ENCODE results near the gene ZNF532. TPM values are rescaled to one million over a fixed set of nuclear protein-coding genes. Genes with fewer than 3 reads are reported as not detected.

Gene ZNF532
- total RNA-seq, 4 donors from 2014 or later = 80.2 to 111 (median 109) TPM

DNA sequence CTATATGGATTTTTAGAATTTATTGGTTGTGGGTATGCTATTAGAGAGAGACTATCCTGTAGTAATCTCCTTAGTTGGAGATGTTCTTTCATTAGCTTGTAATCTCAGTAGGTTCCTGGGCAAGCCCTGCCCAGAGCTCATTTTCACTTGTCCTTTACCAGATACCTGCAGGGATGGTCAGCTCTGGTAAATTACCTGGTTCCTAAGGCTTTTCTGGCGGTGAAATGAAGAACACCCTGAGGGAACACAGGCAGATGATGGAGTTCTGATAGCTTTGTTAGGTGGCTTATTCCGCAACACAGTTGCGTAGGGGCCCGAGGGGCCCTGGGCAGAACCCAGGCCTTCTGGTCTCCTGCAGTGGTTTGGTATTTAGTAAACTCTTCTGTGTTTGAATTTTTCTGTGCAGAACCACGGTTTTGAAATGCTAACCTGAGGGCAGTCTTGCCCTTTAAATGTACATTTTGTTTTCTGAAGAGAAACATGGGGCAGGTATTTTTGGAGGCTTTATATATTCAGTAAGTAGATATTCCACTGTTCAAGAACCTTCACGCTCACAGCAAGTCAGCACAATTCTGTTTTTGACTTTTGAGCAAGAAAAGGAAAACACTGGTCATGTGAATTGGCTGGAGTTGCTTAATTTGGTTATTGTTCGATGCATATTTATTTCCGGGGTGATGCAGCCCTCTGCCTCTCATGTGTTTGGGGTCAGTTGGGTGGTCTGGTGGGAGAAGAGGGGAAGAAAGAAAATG is 22.4 kb downstream of the ZNF532 start:
- H3K9me3 ChIP-seq = no peaks in the 10 kb centered on the region
- whole genome bisulfite sequencing, 2 donors = 66 to 71% methylated on average over 8 of the region's 8 CpGs
- no peak overlapping the region for H3K4me3 ChIP-seq (replicated peaks in 1 of 3)
- H3K36me3 ChIP-seq = no peaks in the 10 kb centered on the region
- no peak for DNase-seq
- peaks cover 9 to 16% of the 10 kb centered on the region in 2 donors for H3K4me1 ChIP-seq
- intact Hi-C loops (cut with DNase I) = no loop called here
- TF ChIP-seq POLR2A (IDR thresholded peaks at IDR 0.05) = no peak
- TF ChIP-seq, protein P1, sequence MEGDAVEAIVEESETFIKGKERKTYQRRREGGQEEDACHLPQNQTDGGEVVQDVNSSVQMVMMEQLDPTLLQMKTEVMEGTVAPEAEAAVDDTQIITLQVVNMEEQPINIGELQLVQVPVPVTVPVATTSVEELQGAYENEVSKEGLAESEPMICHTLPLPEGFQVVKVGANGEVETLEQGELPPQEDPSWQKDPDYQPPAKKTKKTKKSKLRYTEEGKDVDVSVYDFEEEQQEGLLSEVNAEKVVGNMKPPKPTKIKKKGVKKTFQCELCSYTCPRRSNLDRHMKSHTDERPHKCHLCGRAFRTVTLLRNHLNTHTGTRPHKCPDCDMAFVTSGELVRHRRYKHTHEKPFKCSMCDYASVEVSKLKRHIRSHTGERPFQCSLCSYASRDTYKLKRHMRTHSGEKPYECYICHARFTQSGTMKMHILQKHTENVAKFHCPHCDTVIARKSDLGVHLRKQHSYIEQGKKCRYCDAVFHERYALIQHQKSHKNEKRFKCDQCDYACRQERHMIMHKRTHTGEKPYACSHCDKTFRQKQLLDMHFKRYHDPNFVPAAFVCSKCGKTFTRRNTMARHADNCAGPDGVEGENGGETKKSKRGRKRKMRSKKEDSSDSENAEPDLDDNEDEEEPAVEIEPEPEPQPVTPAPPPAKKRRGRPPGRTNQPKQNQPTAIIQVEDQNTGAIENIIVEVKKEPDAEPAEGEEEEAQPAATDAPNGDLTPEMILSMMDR (IDR thresholded peaks at IDR 0.05) = no peak
- peak overlapping the region; percentile 40 to 82 (median 51) for H3K27ac ChIP-seq
- no peaks in the 10 kb centered on the region for H3K27me3 ChIP-seq

DNA sequence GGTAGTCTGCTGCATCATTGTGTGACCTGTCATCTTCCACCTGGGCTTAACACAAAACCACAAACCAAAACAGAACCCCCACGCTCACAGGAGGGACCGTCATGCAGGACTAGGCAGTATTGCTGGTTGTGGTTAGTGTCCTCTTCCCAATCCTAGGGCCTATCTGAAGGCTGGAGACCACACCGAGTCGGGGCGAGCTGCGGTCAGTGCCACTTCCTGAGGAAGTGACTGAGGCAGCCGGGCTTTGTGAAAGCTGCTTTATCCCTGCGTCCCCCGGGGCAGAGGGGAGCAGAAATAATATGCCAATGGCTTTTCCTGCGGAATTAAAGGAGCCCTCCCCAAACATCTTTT is 22.9 kb downstream of the ZNF532 start:
- intact Hi-C loops (cut with DNase I) = no loop called here
- DNase-seq = peak in 1 of 2 donors; percentile 21
- peaks cover 15 to 22% of the 10 kb centered on the region in 2 donors for H3K4me1 ChIP-seq
- H3K27ac ChIP-seq = peak overlapping the region; percentile 19 to 82 (median 51)
- no peaks in the 10 kb centered on the region for H3K9me3 ChIP-seq
- H3K4me3 ChIP-seq (replicated peaks in 1 of 3) = no peak overlapping the region
- no peaks in the 10 kb centered on the region for H3K36me3 ChIP-seq
- no peaks in the 10 kb centered on the region for H3K27me3 ChIP-seq
- 56 to 60% methylated on average over 10 of the region's 10 CpGs for WGBS, 2 donors
- TF ChIP-seq POLR2A (IDR thresholded peaks at IDR 0.05) = no peak
- TF ChIP-seq, protein P1 (IDR thresholded peaks at IDR 0.05) = no peak

DNA sequence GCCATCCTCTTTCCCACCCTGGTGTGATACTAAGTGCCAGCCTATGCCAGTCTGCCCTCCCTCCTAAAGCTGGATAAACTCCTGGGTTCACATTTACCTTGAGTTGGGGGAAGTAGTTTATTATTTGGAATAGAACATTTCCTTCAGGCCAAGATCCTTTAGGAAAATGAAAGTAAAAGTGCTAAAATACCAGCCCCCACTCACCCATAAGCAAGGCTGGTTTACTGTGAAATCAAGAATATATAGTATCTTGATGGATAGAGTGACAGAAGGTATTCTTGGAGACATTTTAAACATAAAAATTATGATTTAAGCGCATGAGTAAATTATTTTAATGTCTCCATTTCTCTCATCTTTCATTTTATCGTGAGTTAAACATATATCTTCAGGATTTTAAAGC is 27.1 kb downstream of the ZNF532 start:
- H3K4me3 ChIP-seq (replicated peaks in 1 of 3) = peak overlapping the region in 1 of 3 donors; percentile 9
- peak overlapping the region in 2 of 3 donors; percentile 16 to 33 for H3K27ac ChIP-seq
- H3K36me3 ChIP-seq = no peaks in the 10 kb centered on the region
- intact Hi-C loops (cut with DNase I) = no loop called here
- H3K4me1 ChIP-seq = peaks cover 25 to 39% of the 10 kb centered on the region in 2 donors
- H3K27me3 ChIP-seq = no peaks in the 10 kb centered on the region
- no peaks in the 10 kb centered on the region for H3K9me3 ChIP-seq
- TF ChIP-seq, protein P1 (IDR thresholded peaks at IDR 0.05) = no peak
- TF ChIP-seq POLR2A (IDR thresholded peaks at IDR 0.05) = no peak
- no peak for DNase-seq
- 79 to 87% methylated on average over 2 of the region's 2 CpGs for WGBS, 2 donors

DNA sequence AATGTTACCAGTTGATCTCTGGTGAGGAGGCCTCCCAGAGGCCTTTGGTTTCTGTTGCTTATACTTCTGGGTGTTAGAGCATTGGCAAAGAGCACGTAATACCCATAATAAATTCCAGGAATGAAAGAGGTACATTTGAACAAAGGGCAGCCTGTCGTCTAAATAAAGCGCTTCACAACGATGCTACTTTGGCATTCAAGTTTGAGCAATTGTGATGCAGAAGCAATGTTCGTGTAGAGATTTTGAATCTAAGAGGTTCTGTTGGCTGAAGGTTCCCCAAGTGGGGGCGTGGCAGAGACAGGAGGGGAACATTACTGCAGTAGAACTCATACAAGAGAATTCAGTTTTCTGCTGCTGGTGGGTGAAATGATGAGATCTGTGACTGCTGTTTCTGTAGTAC is 27.8 kb downstream of the ZNF532 start:
- H3K4me1 ChIP-seq = peaks cover 25 to 37% of the 10 kb centered on the region in 2 donors
- intact Hi-C loops (cut with DNase I) = no loop called here
- no peak for DNase-seq
- TF ChIP-seq, protein P1 (IDR thresholded peaks at IDR 0.05) = no peak
- no peak for TF ChIP-seq POLR2A (IDR thresholded peaks at IDR 0.05)
- H3K4me3 ChIP-seq (replicated peaks in 1 of 3) = no peak overlapping the region
- 68 to 77% methylated on average over 6 of the region's 6 CpGs for WGBS, 2 donors
- no peaks in the 10 kb centered on the region for H3K27me3 ChIP-seq
- H3K36me3 ChIP-seq = no peaks in the 10 kb centered on the region
- peak overlapping the region in 1 of 3 donors; percentile 16 for H3K27ac ChIP-seq
- no peaks in the 10 kb centered on the region for H3K9me3 ChIP-seq

DNA sequence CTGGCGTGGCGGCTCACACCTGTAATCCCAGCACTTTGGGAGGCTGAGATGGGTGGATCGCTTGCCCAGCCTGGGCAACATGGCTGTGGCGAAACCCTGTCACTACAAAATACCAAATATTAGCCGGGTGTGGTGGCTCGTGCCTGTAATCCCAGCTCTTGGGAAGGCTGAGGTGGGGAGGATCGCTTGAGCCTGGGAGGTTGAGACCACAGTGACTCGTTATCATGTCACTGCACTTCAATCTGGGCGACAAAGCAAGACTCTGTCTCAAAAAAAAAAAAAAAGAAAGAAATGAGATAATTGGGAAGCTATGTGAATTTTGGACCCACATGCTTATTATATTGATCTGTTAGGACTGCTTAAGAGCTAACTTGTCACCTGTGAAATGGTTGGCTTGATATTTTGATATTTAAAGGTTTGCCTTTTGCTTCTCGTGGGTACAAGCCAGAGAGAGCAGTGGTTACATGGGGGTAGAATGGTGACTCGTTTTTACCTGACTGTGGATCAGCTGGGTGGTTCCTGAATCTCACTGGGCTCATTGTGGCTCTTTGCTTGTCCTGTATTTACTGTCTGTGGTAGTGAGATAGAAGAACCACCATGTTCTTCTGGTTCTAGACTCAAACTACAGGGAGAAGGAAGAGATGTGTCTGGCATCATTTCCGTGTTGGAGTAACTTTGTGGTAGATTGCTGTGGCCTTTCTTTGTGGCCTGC is 28.9 kb downstream of the ZNF532 start:
- H3K4me1 ChIP-seq = peaks cover 25 to 40% of the 10 kb centered on the region in 2 donors
- no peak overlapping the region for H3K27ac ChIP-seq
- DNase-seq = no peak
- H3K4me3 ChIP-seq (replicated peaks in 1 of 3) = no peak overlapping the region
- intact Hi-C loops (cut with DNase I) = no loop called here
- no peaks in the 10 kb centered on the region for H3K9me3 ChIP-seq
- H3K27me3 ChIP-seq = no peaks in the 10 kb centered on the region
- WGBS, 2 donors = 96 to 97% methylated on average over 12 of the region's 12 CpGs
- no peaks in the 10 kb centered on the region for H3K36me3 ChIP-seq
- no peak for TF ChIP-seq POLR2A (IDR thresholded peaks at IDR 0.05)
- TF ChIP-seq, protein P1 (IDR thresholded peaks at IDR 0.05) = no peak
